ENCODE data around the gene PROS1.
"Not testable (repeated sequence)": the region's sequence is repeated elsewhere in the genome, so short reads cannot be mapped to it uniquely, and the experiment has no call there.

The PROS1 gene

GRCh38 chr3:93855401-93855800, 118.3 kb downstream of the PROS1 start:
- CTCF ChIA-PET, result no interaction called here
- DNase-seq (ENCODE audit: extremely low spot score), result no peak
- no peak for TF ChIP-seq CTCF (IDR thresholded peaks at IDR 0.05; ENCODE audit: control extremely low read depth, extremely low read depth, low read depth, missing control alignments)
- POLR2A ChIA-PET, result no interaction called here

GRCh38 chr3:93852228-93852627, 121.5 kb downstream of the PROS1 start:
- DNase-seq (ENCODE audit: extremely low spot score); POLR2A ChIA-PET: not testable (repeated sequence)
- CTCF ChIA-PET, result interaction anchor here (1.0 kb wide), 1 partner anchor 13 kb away, joined by 3 read pairs; no protein-coding TSS in a partner anchor

GRCh38 chr3:93843981-93844380, 129.7 kb downstream of the PROS1 start:
- POLR2A ChIA-PET, result no interaction called here
- no peak for DNase-seq (ENCODE audit: extremely low spot score)
- TF ChIP-seq CTCF (IDR thresholded peaks at IDR 0.05; ENCODE audit: control extremely low read depth, extremely low read depth, low read depth, missing control alignments), result no peak
- CTCF ChIA-PET, result no interaction called here

GRCh38 chr3:93839193-93839592, 134.5 kb downstream of the PROS1 start:
- CTCF ChIA-PET; DNase-seq (ENCODE audit: extremely low spot score); POLR2A ChIA-PET: not testable (repeated sequence)
